GM12891 (cell line): ENCODE measurements around the gene PLEKHS1.

Experiments
- PAX5 ChIP-seq: IDR thresholded peaks from 2 replicates; pipeline ENCODE4 v1.6.1; 2011; ENCODE audit warnings: low read length, moderate library complexity, mild to moderate bottlenecking; ENCODE audit not compliant: insufficient read depth, severe bottlenecking
- POLR2A ChIP-seq: IDR thresholded peaks from 2 replicates; pipeline ENCODE4 v1.6.1; 2011; ENCODE audit warnings: low read depth, low read length, control low read depth
- POLR2AphosphoS5 ChIP-seq: IDR thresholded peaks from 2 replicates; pipeline ENCODE4 v1.6.1; 2011; ENCODE audit warnings: low read depth, low read length, control low read depth
- TAF1 ChIP-seq: IDR thresholded peaks from 2 replicates; pipeline ENCODE4 v1.6.1; 2011; ENCODE audit warnings: low read depth, low read length, control low read depth

- TF ChIP-seq POLR2A (no peak), POLR2AphosphoS5 (no peak), TAF1 (no peak), PAX5 (no peak)
These were observed 74.3 kb downstream of the PLEKHS1 start for GRCh38 chr10:113825791-113826190.
